HepG2 (cell line): ENCODE measurements around the gene NFKB2. TPM values are rescaled to one million over a fixed set of nuclear protein-coding genes. Genes with fewer than 3 reads are reported as not detected.

ENCODE experiments used
- AHR ChIP-seq: IDR thresholded peaks from 2 replicates; pipeline ENCODE4 v1.6.1; 2018; ENCODE audit warnings: missing genetic modification reagents, missing compliant biosample characterization
- AKAP8 ChIP-seq: sonication (generic); formaldehyde crosslinking; IDR thresholded peaks from 2 replicates; pipeline ENCODE4 v1.5.1; 2020; ENCODE audit warnings: mild to moderate bottlenecking, missing genetic modification reagents
- ESRRA ChIP-seq: sonication (generic); formaldehyde crosslinking; IDR thresholded peaks from 2 replicates; pipeline ENCODE4 v1.5.1; 2020; ENCODE audit warnings: mild to moderate bottlenecking, low read depth, missing genetic modification reagents
- GABPB1 ChIP-seq: IDR thresholded peaks from 2 replicates; pipeline ENCODE4 v1.6.1; 2016; ENCODE audit warnings: mild to moderate bottlenecking, missing genetic modification reagents, moderate library complexity, missing compliant biosample characterization
- NKX3-1 ChIP-seq: sonication (generic); formaldehyde crosslinking; IDR thresholded peaks from 2 replicates; pipeline ENCODE4 v1.5.0; 2020; ENCODE audit warnings: missing genetic modification reagents
- TEAD2 ChIP-seq: sonication (generic); formaldehyde crosslinking; IDR thresholded peaks from 2 replicates; pipeline ENCODE4 v1.9.0; 2021; ENCODE audit warnings: missing genetic modification reagents
- TOPORS ChIP-seq: sonication (generic); formaldehyde crosslinking; IDR thresholded peaks from 2 replicates; pipeline ENCODE4 v1.8.0; 2023; ENCODE audit warnings: mild to moderate bottlenecking, missing genetic modification reagents
- ZFP41 ChIP-seq: sonication (generic); formaldehyde crosslinking; IDR thresholded peaks from 2 replicates; pipeline ENCODE4 v1.4.0; 2020; ENCODE audit warnings: mild to moderate bottlenecking, missing genetic modification reagents, borderline replicate concordance
- ZMAT3 ChIP-seq: sonication (generic); formaldehyde crosslinking; conservative IDR thresholded peaks from 2 replicates; pipeline ENCODE4 v1.7.0; 2021; ENCODE audit warnings: missing genetic modification reagents
- ZMYM3 ChIP-seq: sonication (generic); formaldehyde crosslinking; IDR thresholded peaks from 2 replicates; pipeline ENCODE4 v1.5.1; 2020; ENCODE audit warnings: mild to moderate bottlenecking, missing genetic modification reagents
- ZNF333 ChIP-seq: sonication (generic); formaldehyde crosslinking; IDR thresholded peaks from 2 replicates; pipeline ENCODE4 v1.4.0; 2020; ENCODE audit warnings: mild to moderate bottlenecking, missing genetic modification reagents, borderline replicate concordance
- ZSCAN20 ChIP-seq: sonication (generic); formaldehyde crosslinking; IDR thresholded peaks from 2 replicates; pipeline ENCODE4 v1.4.0; 2020; ENCODE audit warnings: missing genetic modification reagents, mild to moderate bottlenecking, borderline replicate concordance
- polyA plus RNA-seq, 8 experiments: library from polyadenylated mRNA; depleted of rRNA in 3 of 8; stranded (reverse) in 7 of 8; unstranded in 1 of 8; fragments of >200 nt; fragmentation: Illumina TruSeq in 4 of 8; extraction: Trizol in 4 of 8; gene quantifications; 2 replicates each; pipeline versions ENCODE4 v1.2.1 to v1.2.3, GENCODE V29; 2011 to 2016; ENCODE audit warnings: low read depth in 4 of 8, missing spikeins in 1 of 8, mixed read lengths in 1 of 8; ENCODE audit not compliant: insufficient read depth in 1 of 8
- total RNA-seq, 5 experiments: library from RNA; depleted of rRNA; stranded (reverse); fragments of >200 nt; fragmentation: Illumina TruSeq; extraction: Trizol; gene quantifications; 2 replicates each; pipeline ENCODE4 v1.2.3, GENCODE V29; 2016; ENCODE audit warnings: low read depth in 1 of 5
- TF ChIP-seq, protein P1 (sequence below): IDR thresholded peaks from 2 replicates; pipeline ENCODE4 v1.6.1; 2016; ENCODE audit warnings: mild to moderate bottlenecking
- TF ChIP-seq, protein P2 (sequence below): sonication (generic); formaldehyde crosslinking; IDR thresholded peaks from 2 replicates; pipeline ENCODE4 v1.4.0; 2020; ENCODE audit warnings: missing genetic modification reagents
- TF ChIP-seq, protein P3 (sequence below): sonication (generic); formaldehyde crosslinking; IDR thresholded peaks from 2 replicates; pipeline ENCODE4 v1.4.0; 2020; ENCODE audit warnings: missing genetic modification reagents
- TF ChIP-seq, protein P4 (sequence below): IDR thresholded peaks from 2 replicates; pipeline ENCODE4 v1.6.1; 2012; ENCODE audit warnings: inconsistent platforms
- TF ChIP-seq, protein P5 (sequence below): sonication (generic); formaldehyde crosslinking; IDR thresholded peaks from 2 replicates; pipeline ENCODE4 v1.4.0; 2020; ENCODE audit warnings: mild to moderate bottlenecking, missing genetic modification reagents

NFKB2 gene
- total and polyA plus RNA-seq, 2 of the 13 experiments (the other 11 are each of a cell fraction or from before 2014, with no cell fraction given): 7.7 to 12.5 TPM

DNA sequence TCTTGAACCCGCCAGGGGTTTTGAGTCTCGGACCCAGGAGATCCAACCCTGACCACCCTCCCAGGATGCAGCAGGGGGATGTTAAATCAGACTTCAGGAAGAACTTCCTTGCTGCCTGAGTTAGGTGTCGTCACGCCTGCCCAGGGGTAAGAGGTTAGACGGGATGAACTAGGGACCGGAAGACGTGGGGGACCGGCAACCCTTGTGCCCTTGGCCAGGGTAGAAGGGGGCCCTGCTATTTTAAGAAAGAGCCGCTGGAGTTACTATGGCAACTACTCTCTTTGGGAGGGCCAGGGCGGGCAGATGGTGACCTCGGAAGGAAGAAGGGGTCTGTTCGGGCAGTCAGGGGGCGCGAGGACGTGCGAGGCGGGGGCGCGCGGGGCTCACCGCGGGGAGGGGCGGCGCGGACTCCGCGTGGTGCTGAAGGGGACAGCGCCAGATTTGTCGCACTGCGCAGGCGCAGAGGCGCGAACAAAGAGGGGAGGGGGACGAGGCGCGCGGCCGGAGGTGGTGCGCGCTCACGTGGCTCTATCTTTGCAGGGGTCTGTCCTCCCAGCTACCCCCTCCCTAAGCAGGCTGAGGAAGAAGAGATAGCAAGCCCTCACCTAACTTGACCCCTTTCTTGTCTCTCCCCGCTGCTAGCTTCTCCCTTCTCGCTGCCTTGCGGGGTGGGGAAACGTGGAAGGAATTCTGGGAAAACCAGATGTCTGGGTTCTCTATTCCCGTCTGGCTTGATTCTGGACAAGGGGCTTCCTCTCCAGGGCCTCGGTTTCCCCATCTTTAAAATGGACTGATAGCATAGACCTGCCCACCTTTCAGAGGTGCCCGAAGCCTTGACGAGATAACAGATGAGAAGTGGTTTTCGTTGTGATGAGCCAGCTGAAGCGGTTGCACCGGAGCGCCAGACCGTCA lies 24.0 kb downstream of the NFKB2 start (continued):
- TF ChIP-seq ESRRA (CRISPR knock-in tag) (peak; percentile 33; the same call in 1 of the 2 replicates), ZMYM3 (CRISPR knock-in tag) (peak; percentile 57; the same call in 1 of the 2 replicates), AKAP8 (CRISPR knock-in tag) (peak; percentile 56; the same call in 1 of the 2 replicates), ZMAT3 (CRISPR knock-in tag) (no peak), AHR (CRISPR knock-in tag) (no peak), NKX3-1 (CRISPR knock-in tag) (peak; percentile 82), TOPORS (CRISPR knock-in tag) (0 out of 2 replicates have a peak, but pooled peaks have one; percentile 48), ZSCAN20 (CRISPR knock-in tag) (0 out of 2 replicates have a peak, but pooled peaks have one; percentile 76), TEAD2 (CRISPR knock-in tag) (0 out of 2 replicates have a peak, but pooled peaks have one; percentile 59), ZFP41 (CRISPR knock-in tag) (no peak), GABPB1 (CRISPR knock-in tag) (peak; percentile 66; the same call in 1 of the 2 replicates), ZNF333 (CRISPR knock-in tag) (0 out of 2 replicates have a peak, but pooled peaks have one; percentile 57)
- TF ChIP-seq, protein P1, sequence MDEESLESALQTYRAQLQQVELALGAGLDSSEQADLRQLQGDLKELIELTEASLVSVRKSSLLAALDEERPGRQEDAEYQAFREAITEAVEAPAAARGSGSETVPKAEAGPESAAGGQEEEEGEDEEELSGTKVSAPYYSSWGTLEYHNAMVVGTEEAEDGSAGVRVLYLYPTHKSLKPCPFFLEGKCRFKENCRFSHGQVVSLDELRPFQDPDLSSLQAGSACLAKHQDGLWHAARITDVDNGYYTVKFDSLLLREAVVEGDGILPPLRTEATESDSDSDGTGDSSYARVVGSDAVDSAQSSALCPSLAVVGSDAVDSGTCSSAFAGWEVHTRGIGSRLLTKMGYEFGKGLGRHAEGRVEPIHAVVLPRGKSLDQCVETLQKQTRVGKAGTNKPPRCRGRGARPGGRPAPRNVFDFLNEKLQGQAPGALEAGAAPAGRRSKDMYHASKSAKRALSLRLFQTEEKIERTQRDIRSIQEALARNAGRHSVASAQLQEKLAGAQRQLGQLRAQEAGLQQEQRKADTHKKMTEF (CRISPR knock-in tag): peak; percentile 29; the same call in 1 of the 2 replicates
- TF ChIP-seq, protein P2, sequence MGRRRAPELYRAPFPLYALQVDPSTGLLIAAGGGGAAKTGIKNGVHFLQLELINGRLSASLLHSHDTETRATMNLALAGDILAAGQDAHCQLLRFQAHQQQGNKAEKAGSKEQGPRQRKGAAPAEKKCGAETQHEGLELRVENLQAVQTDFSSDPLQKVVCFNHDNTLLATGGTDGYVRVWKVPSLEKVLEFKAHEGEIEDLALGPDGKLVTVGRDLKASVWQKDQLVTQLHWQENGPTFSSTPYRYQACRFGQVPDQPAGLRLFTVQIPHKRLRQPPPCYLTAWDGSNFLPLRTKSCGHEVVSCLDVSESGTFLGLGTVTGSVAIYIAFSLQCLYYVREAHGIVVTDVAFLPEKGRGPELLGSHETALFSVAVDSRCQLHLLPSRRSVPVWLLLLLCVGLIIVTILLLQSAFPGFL (CRISPR knock-in tag): 0 out of 2 replicates have a peak, but pooled peaks have one; percentile 70
- TF ChIP-seq, protein P3, sequence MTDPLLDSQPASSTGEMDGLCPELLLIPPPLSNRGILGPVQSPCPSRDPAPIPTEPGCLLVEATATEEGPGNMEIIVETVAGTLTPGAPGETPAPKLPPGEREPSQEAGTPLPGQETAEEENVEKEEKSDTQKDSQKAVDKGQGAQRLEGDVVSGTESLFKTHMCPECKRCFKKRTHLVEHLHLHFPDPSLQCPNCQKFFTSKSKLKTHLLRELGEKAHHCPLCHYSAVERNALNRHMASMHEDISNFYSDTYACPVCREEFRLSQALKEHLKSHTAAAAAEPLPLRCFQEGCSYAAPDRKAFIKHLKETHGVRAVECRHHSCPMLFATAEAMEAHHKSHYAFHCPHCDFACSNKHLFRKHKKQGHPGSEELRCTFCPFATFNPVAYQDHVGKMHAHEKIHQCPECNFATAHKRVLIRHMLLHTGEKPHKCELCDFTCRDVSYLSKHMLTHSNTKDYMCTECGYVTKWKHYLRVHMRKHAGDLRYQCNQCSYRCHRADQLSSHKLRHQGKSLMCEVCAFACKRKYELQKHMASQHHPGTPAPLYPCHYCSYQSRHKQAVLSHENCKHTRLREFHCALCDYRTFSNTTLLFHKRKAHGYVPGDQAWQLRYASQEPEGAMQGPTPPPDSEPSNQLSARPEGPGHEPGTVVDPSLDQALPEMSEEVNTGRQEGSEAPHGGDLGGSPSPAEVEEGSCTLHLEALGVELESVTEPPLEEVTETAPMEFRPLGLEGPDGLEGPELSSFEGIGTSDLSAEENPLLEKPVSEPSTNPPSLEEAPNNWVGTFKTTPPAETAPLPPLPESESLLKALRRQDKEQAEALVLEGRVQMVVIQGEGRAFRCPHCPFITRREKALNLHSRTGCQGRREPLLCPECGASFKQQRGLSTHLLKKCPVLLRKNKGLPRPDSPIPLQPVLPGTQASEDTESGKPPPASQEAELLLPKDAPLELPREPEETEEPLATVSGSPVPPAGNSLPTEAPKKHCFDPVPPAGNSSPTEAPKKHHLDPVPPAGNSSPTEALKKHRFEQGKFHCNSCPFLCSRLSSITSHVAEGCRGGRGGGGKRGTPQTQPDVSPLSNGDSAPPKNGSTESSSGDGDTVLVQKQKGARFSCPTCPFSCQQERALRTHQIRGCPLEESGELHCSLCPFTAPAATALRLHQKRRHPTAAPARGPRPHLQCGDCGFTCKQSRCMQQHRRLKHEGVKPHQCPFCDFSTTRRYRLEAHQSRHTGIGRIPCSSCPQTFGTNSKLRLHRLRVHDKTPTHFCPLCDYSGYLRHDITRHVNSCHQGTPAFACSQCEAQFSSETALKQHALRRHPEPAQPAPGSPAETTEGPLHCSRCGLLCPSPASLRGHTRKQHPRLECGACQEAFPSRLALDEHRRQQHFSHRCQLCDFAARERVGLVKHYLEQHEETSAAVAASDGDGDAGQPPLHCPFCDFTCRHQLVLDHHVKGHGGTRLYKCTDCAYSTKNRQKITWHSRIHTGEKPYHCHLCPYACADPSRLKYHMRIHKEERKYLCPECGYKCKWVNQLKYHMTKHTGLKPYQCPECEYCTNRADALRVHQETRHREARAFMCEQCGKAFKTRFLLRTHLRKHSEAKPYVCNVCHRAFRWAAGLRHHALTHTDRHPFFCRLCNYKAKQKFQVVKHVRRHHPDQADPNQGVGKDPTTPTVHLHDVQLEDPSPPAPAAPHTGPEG: 0 out of 2 replicates have a peak, but pooled peaks have one; percentile 60
- TF ChIP-seq, protein P4, sequence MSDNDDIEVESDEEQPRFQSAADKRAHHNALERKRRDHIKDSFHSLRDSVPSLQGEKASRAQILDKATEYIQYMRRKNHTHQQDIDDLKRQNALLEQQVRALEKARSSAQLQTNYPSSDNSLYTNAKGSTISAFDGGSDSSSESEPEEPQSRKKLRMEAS: peak; percentile 35
- TF ChIP-seq, protein P5, sequence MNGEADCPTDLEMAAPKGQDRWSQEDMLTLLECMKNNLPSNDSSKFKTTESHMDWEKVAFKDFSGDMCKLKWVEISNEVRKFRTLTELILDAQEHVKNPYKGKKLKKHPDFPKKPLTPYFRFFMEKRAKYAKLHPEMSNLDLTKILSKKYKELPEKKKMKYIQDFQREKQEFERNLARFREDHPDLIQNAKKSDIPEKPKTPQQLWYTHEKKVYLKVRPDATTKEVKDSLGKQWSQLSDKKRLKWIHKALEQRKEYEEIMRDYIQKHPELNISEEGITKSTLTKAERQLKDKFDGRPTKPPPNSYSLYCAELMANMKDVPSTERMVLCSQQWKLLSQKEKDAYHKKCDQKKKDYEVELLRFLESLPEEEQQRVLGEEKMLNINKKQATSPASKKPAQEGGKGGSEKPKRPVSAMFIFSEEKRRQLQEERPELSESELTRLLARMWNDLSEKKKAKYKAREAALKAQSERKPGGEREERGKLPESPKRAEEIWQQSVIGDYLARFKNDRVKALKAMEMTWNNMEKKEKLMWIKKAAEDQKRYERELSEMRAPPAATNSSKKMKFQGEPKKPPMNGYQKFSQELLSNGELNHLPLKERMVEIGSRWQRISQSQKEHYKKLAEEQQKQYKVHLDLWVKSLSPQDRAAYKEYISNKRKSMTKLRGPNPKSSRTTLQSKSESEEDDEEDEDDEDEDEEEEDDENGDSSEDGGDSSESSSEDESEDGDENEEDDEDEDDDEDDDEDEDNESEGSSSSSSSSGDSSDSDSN (CRISPR knock-in tag): peak; percentile 23; the same call in 1 of the 2 replicates
